Activated naive CD4-positive, alpha-beta T cell treated with anti-CD3 and anti-CD28 coated beads for 36 hours (primary cell): Measurements from ENCODE around the gene ARHGEF4. TPM values are rescaled to one million over a fixed set of nuclear protein-coding genes. Genes with fewer than 3 reads are reported as not detected.

Source experiments
- CTCF ChIA-PET: fragments of 350-600 bp; sonication (Branson Sonifier 250); formaldehyde crosslinking; loops from one replicate; lab custom pipeline; 2021; ENCODE audit warnings: antibody characterized with exemption; lab: Charles Lee
- DNase-seq: peaks from one replicate; pipeline ENCODE4 v3.0.0-alpha.2; 2020
- H3K27ac Mint-ChIP-seq: one replicate; pipeline ENCODE4 v1.8.0; 2021; ENCODE audit warnings: mild to moderate bottlenecking, mixed read lengths
- H3K27me3 Mint-ChIP-seq: one replicate; pipeline ENCODE4 v1.8.0; 2021; ENCODE audit warnings: low read depth, mixed read lengths
- H3K36me3 Mint-ChIP-seq: one replicate; pipeline ENCODE4 v1.8.0; 2021; ENCODE audit warnings: low read depth, mixed read lengths
- H3K4me1 Mint-ChIP-seq: one replicate; pipeline ENCODE4 v1.8.0; 2021; ENCODE audit warnings: low read depth, mixed read lengths
- H3K4me3 Mint-ChIP-seq: one replicate; pipeline ENCODE4 v1.8.0; 2021; ENCODE audit warnings: mild to moderate bottlenecking, moderate library complexity, mixed read lengths
- H3K9me3 Mint-ChIP-seq: one replicate; pipeline ENCODE4 v1.8.0; 2021; ENCODE audit warnings: mixed read lengths
- intact Hi-C: fragments of 100-400 bp; cut with micrococcal nuclease; formaldehyde crosslinking; loops from one replicate; pipeline ENCODE4 v1.15.1; 2023
- total RNA-seq, 2 experiments: library from RNA; stranded (reverse); gene quantifications; one replicate each; pipeline ENCODE4 v1.2.3, GENCODE V29; 2021

The ARHGEF4 gene
- total RNA-seq, 2 experiments from 2014 or later: 2.6 to 3.3 TPM

- H3K27ac Mint-ChIP-seq: no peak overlapping the region
- DNase-seq: no peak
- intact Hi-C loops: no loop called here
- H3K4me1 Mint-ChIP-seq: peaks cover 4% of the 10 kb centered on the region
- CTCF ChIA-PET: interaction anchor here (0.7 kb wide), 1 partner anchor 41 kb away, joined by 4 read pairs; no protein-coding TSS in a partner anchor
- no peaks in the 10 kb centered on the region for H3K36me3 Mint-ChIP-seq
- no peak overlapping the region for H3K4me3 Mint-ChIP-seq
- H3K9me3 Mint-ChIP-seq: no peaks in the 10 kb centered on the region
- H3K27me3 Mint-ChIP-seq: peaks cover 38% of the 10 kb centered on the region
Measured at GRCh38 chr2:130837811-130838565, 1.3 kb downstream of the ARHGEF4 start.

- Mint-ChIP-seq H3K4me3 (no peak overlapping the region), H3K36me3 (no peaks in the 10 kb centered on the region), H3K27me3 (peaks cover 34% of the 10 kb centered on the region), H3K4me1 (peaks cover 4% of the 10 kb centered on the region), H3K27ac (no peak overlapping the region), H3K9me3 (no peaks in the 10 kb centered on the region)
- no peak for DNase-seq
- CTCF ChIA-PET: interaction anchor here (0.6 kb wide), 1 partner anchor 49 kb away, joined by 3 read pairs; no protein-coding TSS in a partner anchor
- intact Hi-C loops: no loop called here
Measured at GRCh38 chr2:130839011-130839780, 2.5 kb downstream of the ARHGEF4 start.

DNA sequence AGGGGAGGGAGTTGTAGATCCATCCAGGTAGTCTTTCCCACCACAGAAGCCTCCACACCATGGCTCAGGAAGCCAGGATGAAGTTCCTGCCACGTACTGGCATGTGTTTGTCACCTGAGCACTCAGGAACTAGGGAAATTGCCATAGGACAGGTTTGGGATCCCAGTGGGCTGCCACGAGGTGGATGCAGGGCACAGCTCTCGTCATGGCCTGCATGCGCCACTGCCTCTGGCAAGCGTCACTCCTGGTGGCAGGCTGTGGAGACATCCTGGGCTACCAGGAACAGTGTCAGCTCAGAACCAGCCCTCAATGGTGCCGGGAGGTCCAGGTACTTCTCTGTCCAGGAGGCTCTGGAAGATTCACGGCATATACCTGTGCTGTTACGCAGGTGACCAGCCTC lies 3.8 kb downstream of the ARHGEF4 start:
- H3K27ac Mint-ChIP-seq: no peak overlapping the region
- DNase-seq: no peak
- H3K4me1 Mint-ChIP-seq: peaks cover 4% of the 10 kb centered on the region
- intact Hi-C loops: no loop called here
- no peaks in the 10 kb centered on the region for H3K36me3 Mint-ChIP-seq
- CTCF ChIA-PET: no interaction called here
- H3K27me3 Mint-ChIP-seq: peaks cover 30% of the 10 kb centered on the region
- H3K9me3 Mint-ChIP-seq: no peaks in the 10 kb centered on the region
- no peak overlapping the region for H3K4me3 Mint-ChIP-seq

GRCh38 chr2:130841741-130842365 lies 5.1 kb downstream of the ARHGEF4 start:
- intact Hi-C loops: loop anchor here (2.0 kb wide), 1 partner anchor 45 kb away; no protein-coding TSS in a partner anchor
- H3K27ac Mint-ChIP-seq: no peak overlapping the region
- peaks cover 21% of the 10 kb centered on the region for H3K27me3 Mint-ChIP-seq
- H3K4me3 Mint-ChIP-seq: no peak overlapping the region
- DNase-seq: no peak
- no peaks in the 10 kb centered on the region for H3K9me3 Mint-ChIP-seq
- CTCF ChIA-PET: interaction anchor here (1.2 to 1.6 kb wide), 2 partner anchors 43 to 45 kb away, joined by 3 read pairs; no protein-coding TSS in a partner anchor
- no peaks in the 10 kb centered on the region for H3K4me1 Mint-ChIP-seq
- no peaks in the 10 kb centered on the region for H3K36me3 Mint-ChIP-seq

GRCh38 chr2:130842770-130843169 lies 6.1 kb downstream of the ARHGEF4 start:
- Mint-ChIP-seq H3K4me3 (no peak overlapping the region), H3K27me3 (peaks cover 20% of the 10 kb centered on the region), H3K4me1 (no peaks in the 10 kb centered on the region), H3K36me3 (no peaks in the 10 kb centered on the region), H3K27ac (no peak overlapping the region), H3K9me3 (no peaks in the 10 kb centered on the region)
- CTCF ChIA-PET: interaction anchor here (1.2 to 1.6 kb wide), 2 partner anchors 43 to 45 kb away, joined by 3 read pairs; no protein-coding TSS in a partner anchor
- DNase-seq: no peak
- intact Hi-C loops: loop anchor here (2.0 kb wide), 1 partner anchor 46 kb away; no protein-coding TSS in a partner anchor

GRCh38 chr2:130843321-130843985 lies 6.7 kb downstream of the ARHGEF4 start:
- no peaks in the 10 kb centered on the region for H3K36me3 Mint-ChIP-seq
- peaks cover 13% of the 10 kb centered on the region for H3K27me3 Mint-ChIP-seq
- no peaks in the 10 kb centered on the region for H3K9me3 Mint-ChIP-seq
- no peak overlapping the region for H3K27ac Mint-ChIP-seq
- H3K4me1 Mint-ChIP-seq: no peaks in the 10 kb centered on the region
- H3K4me3 Mint-ChIP-seq: no peak overlapping the region
- CTCF ChIA-PET: interaction anchor here (0.6 to 1.5 kb wide), 3 partner anchors 19 to 98 kb away, joined by 3 read pairs; no protein-coding TSS in a partner anchor
- intact Hi-C loops: loop anchor here (2.0 kb wide), 1 partner anchor 47 kb away; no protein-coding TSS in a partner anchor
- no peak for DNase-seq

DNA sequence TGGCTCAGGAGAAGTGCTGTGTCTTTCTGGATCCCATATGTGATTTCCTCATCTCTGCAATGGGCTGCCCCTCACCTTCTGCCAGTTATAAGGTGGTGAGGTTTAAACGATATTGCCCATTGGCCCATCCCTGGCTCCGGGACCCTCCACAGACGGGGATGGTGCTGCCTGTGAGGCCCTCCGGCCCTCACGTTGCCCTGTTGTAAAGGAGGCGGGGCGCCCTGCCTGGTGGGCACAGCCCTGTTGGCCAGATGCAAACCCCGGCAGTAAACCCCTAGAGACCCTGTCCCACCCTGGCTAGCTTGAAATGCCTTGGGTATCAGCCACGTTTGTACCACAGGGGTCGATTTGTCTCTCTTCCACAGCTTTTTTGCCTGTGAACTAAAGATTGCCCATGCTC lies 7.4 kb downstream of the ARHGEF4 start:
- Mint-ChIP-seq H3K27me3 (peaks cover 8% of the 10 kb centered on the region), H3K27ac (no peak overlapping the region), H3K9me3 (no peaks in the 10 kb centered on the region), H3K4me3 (no peak overlapping the region), H3K4me1 (no peaks in the 10 kb centered on the region), H3K36me3 (no peaks in the 10 kb centered on the region)
- DNase-seq: no peak
- intact Hi-C loops: no loop called here
- CTCF ChIA-PET: interaction anchor here (0.5 to 1.5 kb wide), 3 partner anchors 19 to 66 kb away, joined by 3 to 4 read pairs (median 3); no protein-coding TSS in a partner anchor

DNA sequence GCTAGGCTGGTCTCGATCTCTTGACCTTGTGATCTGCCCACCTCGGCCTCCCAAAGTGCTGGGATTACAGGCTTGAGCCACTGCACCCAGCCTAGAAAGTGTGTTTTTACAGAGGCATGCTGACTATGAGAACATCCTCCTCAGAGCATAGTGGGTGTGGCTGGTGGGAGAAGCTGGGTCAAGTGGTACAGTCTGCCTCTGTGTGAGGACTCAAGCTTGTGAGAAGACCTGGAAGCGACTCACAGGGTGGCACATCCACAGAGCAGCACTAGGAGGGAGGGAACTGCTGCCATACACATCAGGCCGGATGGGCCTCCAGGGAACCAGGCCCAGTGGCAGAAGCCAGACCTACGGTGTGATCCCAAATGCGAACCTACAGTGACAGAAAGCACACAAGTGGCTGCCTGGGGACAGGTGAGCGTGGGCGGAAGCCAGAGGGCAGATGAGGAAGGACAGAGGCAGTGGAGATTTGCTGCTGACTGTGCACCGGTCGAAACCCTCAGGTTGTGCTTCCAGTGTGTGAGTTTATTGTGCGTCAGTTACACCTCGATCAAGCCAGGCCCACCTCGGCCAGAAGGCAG lies 8.9 kb downstream of the ARHGEF4 start:
- DNase-seq: no peak
- H3K4me1 Mint-ChIP-seq: no peaks in the 10 kb centered on the region
- no peak overlapping the region for H3K27ac Mint-ChIP-seq
- peaks cover 3% of the 10 kb centered on the region for H3K27me3 Mint-ChIP-seq
- intact Hi-C loops: no loop called here
- H3K9me3 Mint-ChIP-seq: no peaks in the 10 kb centered on the region
- H3K4me3 Mint-ChIP-seq: no peak overlapping the region
- no peaks in the 10 kb centered on the region for H3K36me3 Mint-ChIP-seq
- CTCF ChIA-PET: interaction anchor here (0.6 kb wide), 1 partner anchor 48 kb away, joined by 3 read pairs; no protein-coding TSS in a partner anchor

- CTCF ChIA-PET: no interaction called here
Measured at GRCh38 chr2:130846233-130846632, 9.5 kb downstream of the ARHGEF4 start.

GRCh38 chr2:130846686-130847375 lies 10.1 kb downstream of the ARHGEF4 start:
- Mint-ChIP-seq H3K36me3 (no peaks in the 10 kb centered on the region), H3K4me3 (no peak overlapping the region), H3K4me1 (no peaks in the 10 kb centered on the region), H3K27ac (no peak overlapping the region), H3K27me3 (peaks cover 3% of the 10 kb centered on the region), H3K9me3 (no peaks in the 10 kb centered on the region)
- intact Hi-C loops: no loop called here
- CTCF ChIA-PET: no interaction called here
- no peak for DNase-seq

More at GRCh38 chr2:130846233-130846632, 9.5 kb downstream of the ARHGEF4 start:
- Mint-ChIP-seq H3K9me3 (no peaks in the 10 kb centered on the region), H3K36me3 (no peaks in the 10 kb centered on the region), H3K4me1 (no peaks in the 10 kb centered on the region), H3K4me3 (no peak overlapping the region), H3K27ac (no peak overlapping the region), H3K27me3 (peaks cover 3% of the 10 kb centered on the region)
- intact Hi-C loops: no loop called here
- DNase-seq: no peak
